Activated naive CD8-positive, alpha-beta T cell treated with anti-CD3 and anti-CD28 coated beads for 36 hours (primary cell): ENCODE data around the gene SNX19. TPM values are rescaled to one million over a fixed set of nuclear protein-coding genes. Genes with fewer than 3 reads are reported as not detected.
"Not testable (repeated sequence)": the region's sequence is repeated elsewhere in the genome, so short reads cannot be mapped to it uniquely, and the experiment has no call there.

Experiments
- DNase-seq: peaks from one replicate; pipeline ENCODE4 v3.0.0; 2021
- H3K27ac Mint-ChIP-seq: one replicate; pipeline ENCODE4 v1.8.0; 2022; ENCODE audit warnings: mild to moderate bottlenecking, moderate library complexity, mixed read lengths
- H3K27me3 Mint-ChIP-seq: one replicate; pipeline ENCODE4 v1.8.0; 2022; ENCODE audit warnings: mild to moderate bottlenecking, mixed read lengths
- H3K36me3 Mint-ChIP-seq: one replicate; pipeline ENCODE4 v1.8.0; 2021; ENCODE audit warnings: mild to moderate bottlenecking, mixed read lengths
- H3K4me1 Mint-ChIP-seq: one replicate; pipeline ENCODE4 v1.8.0; 2021; ENCODE audit warnings: mixed read lengths
- H3K4me3 Mint-ChIP-seq: one replicate; pipeline ENCODE4 v1.8.0; 2022; ENCODE audit warnings: mild to moderate bottlenecking, moderate library complexity, mixed read lengths
- H3K9me3 Mint-ChIP-seq: one replicate; pipeline ENCODE4 v1.8.0; 2022; ENCODE audit warnings: mixed read lengths
- total RNA-seq, 2 experiments: library from RNA; stranded (reverse); gene quantifications; one replicate each; pipeline ENCODE4 v1.2.3, GENCODE V29; 2021

Gene SNX19
- total RNA-seq, 2 experiments from 2014 or later: 24.8 to 27.0 TPM

GRCh38 chr11:130868721-130869390, 47.4 kb downstream of the SNX19 start:
- Mint-ChIP-seq H3K9me3 (no peaks in the 10 kb centered on the region), H3K27me3 (no peaks in the 10 kb centered on the region), H3K27ac (no peak overlapping the region), H3K4me1 (peaks cover 2% of the 10 kb centered on the region), H3K36me3 (no peaks in the 10 kb centered on the region), H3K4me3 (no peak overlapping the region)
- no peak for DNase-seq

- DNase-seq: no peak
- peaks cover 2% of the 10 kb centered on the region for H3K4me1 Mint-ChIP-seq
- H3K4me3 Mint-ChIP-seq: no peak overlapping the region
- H3K36me3 Mint-ChIP-seq: no peaks in the 10 kb centered on the region
- no peaks in the 10 kb centered on the region for H3K9me3 Mint-ChIP-seq
- H3K27me3 Mint-ChIP-seq: no peaks in the 10 kb centered on the region
- H3K27ac Mint-ChIP-seq: no peak overlapping the region
Measured at GRCh38 chr11:130868086-130868710, 48.1 kb downstream of the SNX19 start.

- no peaks in the 10 kb centered on the region for H3K27me3 Mint-ChIP-seq
- H3K4me3 Mint-ChIP-seq: no peak overlapping the region
- no peaks in the 10 kb centered on the region for H3K36me3 Mint-ChIP-seq
- no peaks in the 10 kb centered on the region for H3K9me3 Mint-ChIP-seq
- H3K27ac Mint-ChIP-seq: no peak overlapping the region
- H3K4me1 Mint-ChIP-seq: peaks cover 4% of the 10 kb centered on the region
- DNase-seq: no peak
Measured at GRCh38 chr11:130866831-130867230, 49.4 kb downstream of the SNX19 start.

- H3K4me1 Mint-ChIP-seq: peaks cover 4% of the 10 kb centered on the region
- no peaks in the 10 kb centered on the region for H3K27me3 Mint-ChIP-seq
- no peak for DNase-seq
- H3K36me3 Mint-ChIP-seq: no peaks in the 10 kb centered on the region
- H3K4me3 Mint-ChIP-seq: no peak overlapping the region
- no peaks in the 10 kb centered on the region for H3K9me3 Mint-ChIP-seq
- no peak overlapping the region for H3K27ac Mint-ChIP-seq
Measured at GRCh38 chr11:130865774-130866114, 50.5 kb downstream of the SNX19 start.

- Mint-ChIP-seq H3K36me3 (no peaks in the 10 kb centered on the region), H3K27me3 (no peaks in the 10 kb centered on the region), H3K9me3 (no peaks in the 10 kb centered on the region), H3K4me3 (no peak overlapping the region), H3K4me1 (peaks cover 4% of the 10 kb centered on the region), H3K27ac (no peak overlapping the region)
- no peak for DNase-seq
Measured at GRCh38 chr11:130865091-130865773, 51.0 kb downstream of the SNX19 start.

- no peaks in the 10 kb centered on the region for H3K27me3 Mint-ChIP-seq
- H3K36me3 Mint-ChIP-seq: no peaks in the 10 kb centered on the region
- H3K9me3 Mint-ChIP-seq: no peaks in the 10 kb centered on the region
- DNase-seq: peak; percentile 82
- H3K27ac Mint-ChIP-seq: no peak overlapping the region
- H3K4me1 Mint-ChIP-seq: peaks cover 3% of the 10 kb centered on the region
- H3K4me3 Mint-ChIP-seq: no peak overlapping the region
Measured at GRCh38 chr11:130861902-130862860, 54.1 kb downstream of the SNX19 start.

GRCh38 chr11:130861283-130861682, 55.0 kb downstream of the SNX19 start:
- H3K36me3 Mint-ChIP-seq: no peaks in the 10 kb centered on the region
- no peak for DNase-seq
- H3K27me3 Mint-ChIP-seq: peaks cover 6% of the 10 kb centered on the region
- H3K4me3 Mint-ChIP-seq: no peak overlapping the region
- peaks cover 3% of the 10 kb centered on the region for H3K4me1 Mint-ChIP-seq
- no peaks in the 10 kb centered on the region for H3K9me3 Mint-ChIP-seq
- H3K27ac Mint-ChIP-seq: no peak overlapping the region

GRCh38 chr11:130859886-130860285, 56.4 kb downstream of the SNX19 start:
- Mint-ChIP-seq H3K27ac (no peak overlapping the region), H3K27me3 (peaks cover 14% of the 10 kb centered on the region), H3K9me3 (no peaks in the 10 kb centered on the region), H3K4me3 (no peak overlapping the region), H3K4me1 (peaks cover 3% of the 10 kb centered on the region), H3K36me3 (no peaks in the 10 kb centered on the region)
- no peak for DNase-seq

- no peaks in the 10 kb centered on the region for H3K36me3 Mint-ChIP-seq
- no peaks in the 10 kb centered on the region for H3K9me3 Mint-ChIP-seq
- H3K27ac Mint-ChIP-seq: no peak overlapping the region
- peaks cover 19% of the 10 kb centered on the region for H3K27me3 Mint-ChIP-seq
- H3K4me1 Mint-ChIP-seq: peaks cover 3% of the 10 kb centered on the region
- no peak for DNase-seq
- no peak overlapping the region for H3K4me3 Mint-ChIP-seq
Measured at GRCh38 chr11:130858215-130858614, 58.1 kb downstream of the SNX19 start.

- not testable (repeated sequence) for H3K9me3 Mint-ChIP-seq, H3K36me3 Mint-ChIP-seq, H3K27ac Mint-ChIP-seq, DNase-seq, H3K4me1 Mint-ChIP-seq, H3K4me3 Mint-ChIP-seq
- H3K27me3 Mint-ChIP-seq: peaks cover 19% of the 10 kb centered on the region
Measured at GRCh38 chr11:130855707-130856106, 60.6 kb downstream of the SNX19 start.

GRCh38 chr11:130854483-130854882, 61.8 kb downstream of the SNX19 start:
- Mint-ChIP-seq H3K27ac (no peak overlapping the region), H3K27me3 (peaks cover 19% of the 10 kb centered on the region), H3K9me3 (no peaks in the 10 kb centered on the region), H3K36me3 (no peaks in the 10 kb centered on the region), H3K4me1 (no peaks in the 10 kb centered on the region), H3K4me3 (no peak overlapping the region)
- DNase-seq: no peak

- Mint-ChIP-seq H3K9me3 (no peaks in the 10 kb centered on the region), H3K36me3 (no peaks in the 10 kb centered on the region), H3K4me3 (no peak overlapping the region), H3K27me3 (peaks cover 19% of the 10 kb centered on the region), H3K4me1 (no peaks in the 10 kb centered on the region), H3K27ac (no peak overlapping the region)
- DNase-seq: no peak
Measured at GRCh38 chr11:130852589-130852988, 63.7 kb downstream of the SNX19 start.

GRCh38 chr11:130850185-130850944, 65.9 kb downstream of the SNX19 start:
- H3K9me3 Mint-ChIP-seq: no peaks in the 10 kb centered on the region
- H3K4me1 Mint-ChIP-seq: no peaks in the 10 kb centered on the region
- H3K4me3 Mint-ChIP-seq: no peak overlapping the region
- H3K36me3 Mint-ChIP-seq: no peaks in the 10 kb centered on the region
- H3K27me3 Mint-ChIP-seq: peaks cover 9% of the 10 kb centered on the region
- no peak for DNase-seq
- no peak overlapping the region for H3K27ac Mint-ChIP-seq

GRCh38 chr11:130849215-130849568, 67.1 kb downstream of the SNX19 start:
- no peak overlapping the region for H3K4me3 Mint-ChIP-seq
- no peaks in the 10 kb centered on the region for H3K4me1 Mint-ChIP-seq
- H3K9me3 Mint-ChIP-seq: no peaks in the 10 kb centered on the region
- H3K36me3 Mint-ChIP-seq: no peaks in the 10 kb centered on the region
- no peak for DNase-seq
- no peak overlapping the region for H3K27ac Mint-ChIP-seq
- no peaks in the 10 kb centered on the region for H3K27me3 Mint-ChIP-seq
